SW480 (cell line): Measurements from ENCODE around the gene RPS21.

Source experiments
- DNase-seq: peaks from one replicate; pipeline ENCODE4 v3.0.0-alpha.2; 2016; ENCODE audit warnings: low spot score

Gene RPS21

GRCh38 chr20:62427172-62428001, 40.5 kb downstream of the RPS21 start, which contains the start of gene RBBP8NL:
RBBP8NL (minus strand) TSS chr20:62427539; CDS start chr20:62419647, 7,892 bp downstream.
- peak; percentile 33 for DNase-seq

GRCh38 chr20:62428002-62428372, 41.1 kb downstream of the RPS21 start:
- DNase-seq: no peak

GRCh38 chr20:62428396-62429295, 41.7 kb downstream of the RPS21 start:
- no peak for DNase-seq

GRCh38 chr20:62429455-62430310, 42.8 kb downstream of the RPS21 start:
- no peak for DNase-seq

GRCh38 chr20:62430311-62430853, 43.5 kb downstream of the RPS21 start:
- peak; percentile 48 for DNase-seq

- no peak for DNase-seq
Measured at GRCh38 chr20:62430866-62431447, 44.1 kb downstream of the RPS21 start.

GRCh38 chr20:62433658-62434497, 47.0 kb downstream of the RPS21 start:
- DNase-seq: no peak

GRCh38 chr20:62436692-62437091, 49.8 kb downstream of the RPS21 start:
- DNase-seq: no peak

GRCh38 chr20:62437496-62437895, 50.6 kb downstream of the RPS21 start:
- DNase-seq: no peak

- no peak for DNase-seq
Measured at GRCh38 chr20:62437927-62438326, 51.0 kb downstream of the RPS21 start.
